Common myeloid progenitor, CD34-positive (primary cell): ENCODE measurements around the gene ZFP92.
A peak's percentile ranks its signal among the peaks of the same experiment; 100 is the strongest.
"Not testable (repeated sequence)": the region's sequence is repeated elsewhere in the genome, so short reads cannot be mapped to it uniquely, and the experiment has no call there.

Experiments used
- CTCF ChIA-PET: fragments of 350-600 bp; sonication (Branson Sonifier 250); formaldehyde crosslinking; loops from one replicate; lab custom pipeline; 2021; ENCODE audit warnings: antibody characterized with exemption; lab: Charles Lee
- POLR2A ChIA-PET: fragments of 350-600 bp; sonication (Branson Sonifier 250); formaldehyde crosslinking; loops from one replicate; lab custom pipeline; 2021; ENCODE audit warnings: antibody characterized with exemption; lab: Charles Lee
- DNase-seq, 3 donors: peaks; one replicate each; pipeline versions ENCODE4 v3.0.0 to v3.0.0-alpha.2; 2013
- H3K27ac ChIP-seq, 2 experiments: 1 replicate in 1 of 2; 2 replicates in 1 of 2; pipeline ENCODE4 v1.7.0; 2013; ENCODE audit warnings: inconsistent platforms in 2 of 2, low read length in 2 of 2, mild to moderate bottlenecking in 2 of 2, low read depth in 1 of 2, moderate library complexity in 1 of 2; ENCODE audit not compliant: severe bottlenecking in 2 of 2, insufficient read depth in 1 of 2, poor library complexity in 1 of 2
- H3K27me3 ChIP-seq, 5 experiments: replicated peaks in 2 of 5; 1 replicate in 3 of 5; 2 replicates in 2 of 5; pipeline versions ENCODE4 v1.6.1 to v1.7.0; 2013; ENCODE audit warnings: low read length in 4 of 5, mild to moderate bottlenecking in 2 of 5, moderate library complexity in 2 of 5, inconsistent platforms in 1 of 5; ENCODE audit not compliant: insufficient read depth in 5 of 5, control insufficient read depth in 4 of 5
- H3K36me3 ChIP-seq, 4 experiments: 1 replicate in 2 of 4; 2 replicates in 2 of 4; pipeline versions ENCODE4 v1.6.1 to v1.7.0; 2013; ENCODE audit warnings: low read length in 3 of 4, control low read depth in 1 of 4, mild to moderate bottlenecking in 1 of 4; ENCODE audit not compliant: control insufficient read depth in 4 of 4, insufficient read depth in 4 of 4
- H3K4me1 ChIP-seq, 4 experiments: 1 replicate in 3 of 4; 2 replicates in 1 of 4; pipeline versions ENCODE4 v1.6.1 to v1.7.1; 2013; ENCODE audit warnings: low read length in 3 of 4, mild to moderate bottlenecking in 3 of 4, control low read depth in 1 of 4, inconsistent platforms in 1 of 4, moderate library complexity in 1 of 4; ENCODE audit not compliant: control insufficient read depth in 4 of 4, insufficient read depth in 4 of 4; ENCODE audit errors: control extremely low read depth in 1 of 4
- H3K4me3 ChIP-seq, 7 experiments: 1 replicate in 4 of 7; 2 replicates in 3 of 7; pipeline versions ENCODE4 v1.5.1 to v1.7.0; 2013; ENCODE audit warnings: mild to moderate bottlenecking in 7 of 7, low read length in 6 of 7, moderate library complexity in 6 of 7, inconsistent platforms in 2 of 7, low read depth in 2 of 7, control low read depth in 1 of 7; ENCODE audit not compliant: insufficient read depth in 4 of 7, control insufficient read depth in 1 of 7; ENCODE audit errors: extremely low read depth in 1 of 7
- H3K9me3 ChIP-seq, 5 experiments: 1 replicate in 4 of 5; 2 replicates in 1 of 5; pipeline versions ENCODE4 v1.6.1 to v1.7.1; 2013; ENCODE audit warnings: low read length in 4 of 5, mild to moderate bottlenecking in 2 of 5, inconsistent platforms in 1 of 5, low read depth in 1 of 5, moderate library complexity in 1 of 5; ENCODE audit not compliant: control insufficient read depth in 4 of 5, insufficient read depth in 2 of 5; ENCODE audit errors: control extremely low read depth in 1 of 5
- WGBS: methylation state at CpG from one replicate; pipeline ENCODE4 v1.1.5; 2013; ENCODE audit not compliant: insufficient coverage; 5-methylcytosine and 5-hydroxymethylcytosine counted together

ZFP92 gene

GRCh38 chrX:153379971-153380581, 31.2 kb upstream of the ZFP92 start:
- Histone ChIP-seq H3K27me3 (no peaks in the 10 kb centered on the region), H3K27ac (no peak overlapping the region), H3K4me3 (no peak overlapping the region), H3K4me1 (peaks cover 0 to 11% (median 4%) of the 10 kb centered on the region in 4 experiments), H3K9me3 (no peaks in the 10 kb centered on the region), H3K36me3 (no peaks in the 10 kb centered on the region)
- ChIA-PET CTCF (no interaction called here), POLR2A (no interaction called here)
- DNase-seq = peak in 2 of 3 donors; percentile 27 to 33
- WGBS = 81% methylated on average over 11 of the region's 13 CpGs

DNA sequence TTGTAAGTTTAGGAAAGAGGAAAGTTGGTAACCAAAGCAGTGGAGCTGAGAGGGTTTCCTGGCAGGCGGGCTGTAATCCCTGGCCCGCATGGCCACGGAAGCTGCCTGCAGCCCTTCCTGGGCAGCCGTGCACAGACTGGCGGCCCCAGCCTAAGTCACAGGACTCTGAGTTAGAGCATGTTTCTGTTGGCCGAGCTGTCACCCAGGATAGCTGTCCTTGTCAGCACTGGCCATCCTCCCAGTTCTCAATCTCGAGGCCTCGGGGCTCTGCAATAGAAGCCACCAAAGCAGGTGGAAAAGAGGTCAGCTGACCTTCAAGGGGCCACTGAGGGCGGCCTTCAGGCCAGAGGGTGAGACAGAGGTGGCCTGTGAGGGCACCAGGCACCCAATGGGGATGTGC, 30.6 kb upstream of the ZFP92 start:
- H3K27me3 ChIP-seq = no peaks in the 10 kb centered on the region
- POLR2A ChIA-PET = no interaction called here
- peaks cover 0 to 11% (median 4%) of the 10 kb centered on the region in 4 experiments for H3K4me1 ChIP-seq
- H3K9me3 ChIP-seq = no peaks in the 10 kb centered on the region
- H3K36me3 ChIP-seq = no peaks in the 10 kb centered on the region
- no peak for DNase-seq
- H3K4me3 ChIP-seq = no peak overlapping the region
- 89% methylated on average over 9 of the region's 9 CpGs for WGBS
- no peak overlapping the region for H3K27ac ChIP-seq
- CTCF ChIA-PET = interaction anchor here (1.5 kb wide), 1 partner anchor 21 kb away, joined by 4 read pairs; no protein-coding TSS in a partner anchor

DNA sequence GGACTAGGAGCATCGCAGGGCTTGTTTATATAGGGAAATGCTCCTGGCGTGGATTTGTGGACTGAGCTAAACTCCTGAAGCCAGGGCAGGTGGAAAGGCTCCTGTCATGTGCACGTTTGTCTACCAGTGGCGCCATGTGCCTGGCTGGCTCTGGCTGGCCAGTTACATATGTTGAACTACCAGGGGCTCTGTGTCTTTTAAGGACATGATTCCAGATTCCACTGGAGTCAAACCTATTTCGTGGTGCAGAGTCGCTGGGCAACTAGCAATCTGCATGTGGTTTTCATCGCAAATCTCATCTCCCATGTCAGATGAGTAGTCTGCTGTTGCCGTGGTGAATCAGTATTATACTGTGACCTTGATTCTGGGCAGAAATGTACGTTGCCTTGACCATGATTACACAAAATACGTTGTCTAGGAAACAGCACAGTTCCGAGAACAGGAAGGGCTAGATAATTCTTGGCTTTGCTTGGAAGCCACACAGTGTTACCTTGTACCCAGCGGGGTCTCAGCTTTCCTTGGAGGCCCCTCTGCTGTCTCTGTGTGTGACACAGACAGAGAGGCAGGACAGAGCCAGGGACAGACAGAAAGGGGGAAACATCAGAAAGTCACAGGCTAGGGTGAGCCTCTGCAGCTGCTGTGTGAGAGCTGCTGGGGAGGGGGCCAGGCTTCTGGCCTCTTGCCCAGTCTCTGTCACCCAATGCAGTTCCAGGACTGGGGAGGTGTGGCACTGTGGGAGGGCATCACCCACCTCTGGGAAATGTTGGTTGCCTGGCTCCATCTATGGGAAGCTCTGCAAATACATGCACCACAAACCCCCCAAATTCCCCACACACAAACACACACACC, 29.4 kb upstream of the ZFP92 start:
- no peak overlapping the region for H3K27ac ChIP-seq
- H3K4me1 ChIP-seq = peaks cover 0 to 17% (median 7%) of the 10 kb centered on the region in 4 experiments
- POLR2A ChIA-PET = interaction anchor here (0.5 kb wide), 1 partner anchor 26 kb away, joined by 3 read pairs; no protein-coding TSS in a partner anchor
- H3K4me3 ChIP-seq = no peak overlapping the region
- H3K36me3 ChIP-seq = no peaks in the 10 kb centered on the region
- 59% methylated on average over 11 of the region's 12 CpGs for WGBS
- CTCF ChIA-PET = interaction anchor here (1.1 to 1.5 kb wide), 3 partner anchors 12 to 22 kb away, joined by 3 to 4 read pairs (median 3); no protein-coding TSS in a partner anchor
- H3K9me3 ChIP-seq = no peaks in the 10 kb centered on the region
- DNase-seq = peak; percentile 84 to 95 (median 92)
- no peaks in the 10 kb centered on the region for H3K27me3 ChIP-seq

- no peak overlapping the region for H3K4me3 ChIP-seq
- H3K27ac ChIP-seq = no peak overlapping the region
- peaks cover 0 to 5% (median 0%) of the 10 kb centered on the region in 5 experiments for H3K27me3 ChIP-seq
- ChIA-PET POLR2A (no interaction called here), CTCF (no interaction called here)
- no peak for DNase-seq
- H3K4me1 ChIP-seq = peaks cover 0 to 20% (median 7%) of the 10 kb centered on the region in 4 experiments
- H3K36me3 ChIP-seq = no peaks in the 10 kb centered on the region
- 95% methylated on average over 2 of the region's 3 CpGs for WGBS
- no peaks in the 10 kb centered on the region for H3K9me3 ChIP-seq
These were observed 28.4 kb upstream of the ZFP92 start for GRCh38 chrX:153382563-153383482.

DNA sequence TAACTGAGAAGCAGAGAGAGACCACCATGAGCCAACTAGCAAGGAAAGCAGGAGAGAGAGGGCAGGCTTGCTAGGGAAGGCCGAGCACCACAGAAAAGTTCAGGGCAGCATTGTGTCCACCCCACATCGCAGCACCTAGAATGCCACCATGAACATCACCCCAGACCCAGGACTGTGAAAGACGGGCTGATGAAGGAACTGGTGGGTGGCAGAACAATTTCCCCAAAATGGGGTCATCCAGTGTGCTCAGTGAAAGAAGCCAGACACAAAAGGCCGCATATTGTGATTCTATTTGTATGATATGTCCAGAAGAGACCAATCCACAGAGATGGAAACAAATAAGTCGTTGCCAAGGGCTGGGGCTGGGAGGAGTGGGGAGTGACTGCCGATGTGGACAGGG, 26.9 kb upstream of the ZFP92 start:
- WGBS = 95% methylated on average over 4 of the region's 6 CpGs
- Histone ChIP-seq H3K4me3 (no peak overlapping the region), H3K4me1 (peaks cover 0 to 20% (median 7%) of the 10 kb centered on the region in 4 experiments), H3K27me3 (peaks cover 0 to 5% (median 0%) of the 10 kb centered on the region in 5 experiments), H3K9me3 (no peaks in the 10 kb centered on the region), H3K27ac (no peak overlapping the region), H3K36me3 (no peaks in the 10 kb centered on the region)
- no peak for DNase-seq
- ChIA-PET CTCF (no interaction called here), POLR2A (no interaction called here)

- H3K36me3 ChIP-seq, POLR2A ChIA-PET, CTCF ChIA-PET, H3K27ac ChIP-seq, DNase-seq, H3K4me3 ChIP-seq, H3K27me3 ChIP-seq, H3K9me3 ChIP-seq: not testable (repeated sequence)
- 100% methylated on average over 1 of the region's 2 CpGs for WGBS
- peaks cover 0 to 20% (median 7%) of the 10 kb centered on the region in 4 experiments for H3K4me1 ChIP-seq
These were observed 26.3 kb upstream of the ZFP92 start for GRCh38 chrX:153384973-153385372.
